ENCODE results near the gene TMEM234. TPM values are rescaled to one million over a fixed set of nuclear protein-coding genes. Genes with fewer than 3 reads are reported as not detected.
"Not testable (repeated sequence)": the region's sequence is repeated elsewhere in the genome, so short reads cannot be mapped to it uniquely, and the experiment has no call there.

The TMEM234 gene
- 5.4 and 6.5 TPM in 2 replicates for total RNA-seq (2014; rRNA removed; shearing (Covaris generic))
- polyA plus RNA-seq (2014; cell fraction: nucleus; rRNA removed), result 20.2 and 20.7 TPM in 2 replicates

DNA sequence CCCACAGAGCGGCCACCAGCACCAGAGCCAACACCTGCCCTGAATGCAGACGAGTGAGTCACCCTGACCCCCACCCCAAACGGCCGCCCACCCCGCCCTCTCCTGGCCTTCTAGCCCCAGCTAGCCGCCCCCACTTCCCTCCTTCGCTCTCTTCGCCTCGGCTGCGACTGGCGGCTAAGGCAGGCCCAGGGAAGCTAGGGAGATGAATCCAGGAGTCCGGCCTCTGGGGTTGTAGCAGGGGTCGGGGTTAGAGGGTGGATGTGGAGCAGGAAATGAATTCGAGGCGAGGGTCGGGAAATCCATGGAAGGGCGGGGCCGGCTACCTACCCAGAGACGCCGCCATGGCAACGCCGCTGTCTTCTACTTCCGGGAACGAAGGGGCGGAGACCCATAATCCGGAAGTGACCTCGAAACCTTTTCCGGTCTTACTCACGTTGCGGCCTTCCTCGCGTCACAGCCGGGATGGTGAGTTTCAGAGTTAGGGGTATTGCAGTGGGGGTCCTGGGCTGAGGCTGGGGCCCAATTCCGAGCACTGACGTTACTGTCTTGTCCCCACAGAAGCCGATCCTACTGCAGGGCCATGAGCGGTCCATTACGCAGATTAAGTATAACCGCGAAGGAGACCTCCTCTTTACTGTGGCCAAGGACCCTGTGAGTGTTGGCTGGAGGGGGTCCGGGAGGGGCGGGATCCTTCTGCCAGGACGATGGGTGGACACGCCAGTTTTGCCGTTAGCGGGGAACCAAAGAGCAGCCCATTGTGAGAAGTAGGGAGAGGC, at the start of gene TMEM234, which contains the start of gene EIF3I:
Gene TMEM234, minus strand, starts transcription at position 374 of the 776 bp plus-strand sequence. Its CDS starts 31 bp downstream, at position 343.
Gene EIF3I, plus strand, starts transcription at position 428 of the 776 bp plus-strand sequence. Its CDS starts 35 bp downstream, at position 463.
- peak; percentile 85 for DNase-seq (ENCODE audit: extremely low read depth, low read depth)

DNA sequence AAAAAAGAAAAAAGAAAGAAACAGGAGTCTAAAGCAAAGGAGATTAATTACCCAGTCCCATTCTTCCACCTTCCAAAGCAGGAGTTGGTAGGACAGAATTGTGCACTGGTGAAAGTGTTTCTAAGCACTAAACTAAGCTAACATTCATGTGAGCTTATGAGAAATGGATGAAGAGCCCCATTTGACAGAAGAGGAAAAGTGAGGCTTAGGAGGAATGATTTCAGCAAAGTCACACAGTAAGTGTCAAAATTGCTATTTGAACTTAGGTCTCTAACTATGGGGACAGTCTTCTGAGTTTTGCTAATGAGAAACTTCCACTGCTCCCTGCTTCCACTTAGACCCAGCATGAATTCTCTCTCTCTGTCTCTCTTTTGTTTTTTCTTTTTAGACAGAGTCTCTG, 47.6 kb upstream of the TMEM234 start:
- DNase-seq (ENCODE audit: extremely low read depth, low read depth), result no peak

DNA sequence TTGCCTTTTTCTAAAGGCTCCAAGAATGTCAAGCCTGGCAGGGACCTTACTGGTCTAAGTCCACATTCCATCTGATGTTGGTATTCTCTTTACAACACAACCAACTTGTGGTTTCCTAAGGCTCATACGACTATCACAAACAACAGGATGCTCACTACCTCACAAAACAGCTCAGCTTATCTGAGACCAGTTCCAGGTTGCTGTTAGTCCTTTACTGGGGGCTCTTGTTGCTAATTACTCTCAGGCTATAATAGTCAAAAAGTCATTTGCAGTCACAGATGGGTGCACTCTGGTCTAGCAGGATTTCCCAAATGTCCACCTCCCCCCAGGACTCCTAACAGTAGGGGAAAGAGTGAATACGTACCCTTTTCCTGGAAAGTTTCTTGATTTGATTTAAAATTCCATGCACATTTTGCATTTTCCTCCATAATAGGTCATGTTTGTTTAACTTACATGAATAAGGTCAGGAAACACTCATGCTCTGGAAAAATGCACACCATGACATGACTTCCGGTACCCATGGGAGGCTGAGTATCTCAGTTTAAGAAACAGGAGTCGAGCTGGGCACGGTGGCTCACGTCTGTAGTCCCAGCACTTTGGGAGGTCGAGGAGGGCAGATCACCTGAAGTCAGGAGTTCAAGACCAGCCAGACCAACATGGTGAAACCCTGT, 44.9 kb upstream of the TMEM234 start:
- DNase-seq (ENCODE audit: extremely low read depth, low read depth), result no peak

DNA sequence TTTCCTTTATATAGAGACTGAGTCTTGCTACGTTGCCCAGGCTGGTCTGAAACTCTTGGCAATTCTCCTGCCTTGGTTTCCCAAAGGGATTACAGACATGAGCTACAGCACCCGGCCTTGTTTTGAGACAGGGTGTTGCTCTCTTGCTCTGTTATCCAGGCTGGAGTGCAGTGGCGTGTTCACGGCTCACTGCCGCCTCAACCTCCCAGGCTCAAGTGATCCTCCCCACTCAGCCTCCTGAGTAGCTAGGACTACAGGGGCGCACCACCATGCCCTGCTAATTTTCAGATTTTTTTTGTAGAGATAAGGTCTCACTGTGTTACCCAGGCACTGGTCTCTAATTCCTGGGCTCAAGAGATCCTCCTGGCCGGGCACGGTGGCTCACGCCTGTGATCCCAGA, 43.7 kb upstream of the TMEM234 start:
- DNase-seq (ENCODE audit: extremely low read depth, low read depth), result no peak

DNA sequence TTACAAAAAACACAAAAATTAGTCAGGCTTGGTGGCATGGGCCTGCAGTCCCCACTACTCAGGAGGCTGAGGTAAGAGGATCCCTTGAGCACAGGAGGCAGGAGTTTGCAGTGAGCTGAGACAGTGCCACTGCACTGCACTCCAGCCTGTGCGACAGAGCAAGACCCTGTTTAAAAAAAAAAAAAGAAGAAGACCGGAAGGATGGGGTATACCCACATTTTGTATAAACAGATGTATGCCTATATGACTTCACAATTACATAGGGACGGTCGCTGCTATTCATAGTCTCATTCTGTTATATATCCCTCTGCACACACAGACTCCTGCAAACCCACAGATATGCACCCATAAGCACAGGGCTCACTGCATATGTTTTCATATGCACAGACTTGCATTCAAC, 41.6 kb upstream of the TMEM234 start:
- no peak for DNase-seq (ENCODE audit: extremely low read depth, low read depth)

DNA sequence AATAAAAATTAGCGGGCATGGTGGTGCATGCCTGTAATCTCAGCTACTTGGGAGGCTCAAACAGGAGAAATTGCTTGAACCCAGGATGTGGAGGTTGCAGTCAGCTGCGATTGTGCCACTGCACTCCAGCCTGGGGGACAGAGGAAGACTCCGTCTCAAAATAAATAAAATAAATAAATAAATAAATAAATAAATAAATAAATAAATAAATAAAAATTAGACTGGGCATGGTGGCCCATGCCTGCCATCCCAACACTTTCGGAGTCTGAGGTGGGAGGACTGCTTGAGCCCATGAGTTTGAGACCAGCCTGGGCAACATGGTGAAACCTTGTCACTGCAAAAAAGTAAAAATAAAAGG, 41.1 kb upstream of the TMEM234 start:
- not testable (repeated sequence) for DNase-seq (ENCODE audit: extremely low read depth, low read depth)

DNA sequence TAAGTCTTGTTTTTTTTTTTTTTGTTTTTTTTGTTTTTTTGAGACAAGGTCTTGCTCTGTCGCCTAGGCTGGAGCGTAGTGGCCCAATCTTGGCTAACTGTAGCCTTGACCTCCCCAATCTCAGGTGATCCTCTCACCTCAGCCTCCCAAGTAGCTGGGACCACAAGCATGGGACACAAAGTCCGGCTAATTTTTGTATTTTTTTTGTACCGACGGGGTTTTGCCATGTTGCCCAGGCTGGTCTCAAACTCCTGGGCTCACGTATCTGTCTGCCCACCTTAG, 35.0 kb upstream of the TMEM234 start:
- no peak for DNase-seq (ENCODE audit: extremely low read depth, low read depth)

DNA sequence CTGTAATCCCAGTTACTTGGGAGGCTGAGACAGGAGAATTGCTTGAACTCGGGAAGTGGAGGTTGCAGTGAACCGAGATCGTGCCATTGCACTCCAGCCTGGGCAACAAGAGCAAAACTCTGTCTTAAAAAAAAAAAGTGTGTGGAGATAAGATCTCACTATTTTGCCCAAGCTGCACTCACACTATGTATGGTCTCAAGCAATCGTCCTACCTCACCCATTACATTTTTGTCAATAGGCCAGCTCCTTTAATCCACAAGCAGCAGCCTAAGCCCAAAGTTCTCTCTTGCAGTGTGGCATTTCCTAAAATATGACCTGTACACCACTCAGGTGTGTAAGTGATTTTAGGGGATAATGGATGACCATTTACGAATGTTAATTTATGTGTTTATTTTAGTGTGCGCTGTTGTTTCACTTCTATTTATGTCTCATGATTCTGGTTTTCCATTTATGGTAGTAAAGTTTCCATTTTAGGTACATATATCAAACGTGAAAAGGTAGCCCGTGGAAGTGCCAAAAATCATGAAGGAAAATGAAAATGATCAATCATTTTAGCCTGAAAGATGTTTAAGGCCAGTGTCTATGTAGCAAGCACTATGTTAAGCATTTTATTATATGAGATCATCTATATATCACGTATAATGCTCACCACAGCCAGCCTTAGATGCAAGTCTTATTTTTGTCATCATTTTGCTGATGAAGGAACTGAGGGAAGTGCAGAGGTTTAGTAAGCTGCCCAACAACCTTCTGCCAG, 34.5 kb upstream of the TMEM234 start:
- DNase-seq (ENCODE audit: extremely low read depth, low read depth), result no peak

DNA sequence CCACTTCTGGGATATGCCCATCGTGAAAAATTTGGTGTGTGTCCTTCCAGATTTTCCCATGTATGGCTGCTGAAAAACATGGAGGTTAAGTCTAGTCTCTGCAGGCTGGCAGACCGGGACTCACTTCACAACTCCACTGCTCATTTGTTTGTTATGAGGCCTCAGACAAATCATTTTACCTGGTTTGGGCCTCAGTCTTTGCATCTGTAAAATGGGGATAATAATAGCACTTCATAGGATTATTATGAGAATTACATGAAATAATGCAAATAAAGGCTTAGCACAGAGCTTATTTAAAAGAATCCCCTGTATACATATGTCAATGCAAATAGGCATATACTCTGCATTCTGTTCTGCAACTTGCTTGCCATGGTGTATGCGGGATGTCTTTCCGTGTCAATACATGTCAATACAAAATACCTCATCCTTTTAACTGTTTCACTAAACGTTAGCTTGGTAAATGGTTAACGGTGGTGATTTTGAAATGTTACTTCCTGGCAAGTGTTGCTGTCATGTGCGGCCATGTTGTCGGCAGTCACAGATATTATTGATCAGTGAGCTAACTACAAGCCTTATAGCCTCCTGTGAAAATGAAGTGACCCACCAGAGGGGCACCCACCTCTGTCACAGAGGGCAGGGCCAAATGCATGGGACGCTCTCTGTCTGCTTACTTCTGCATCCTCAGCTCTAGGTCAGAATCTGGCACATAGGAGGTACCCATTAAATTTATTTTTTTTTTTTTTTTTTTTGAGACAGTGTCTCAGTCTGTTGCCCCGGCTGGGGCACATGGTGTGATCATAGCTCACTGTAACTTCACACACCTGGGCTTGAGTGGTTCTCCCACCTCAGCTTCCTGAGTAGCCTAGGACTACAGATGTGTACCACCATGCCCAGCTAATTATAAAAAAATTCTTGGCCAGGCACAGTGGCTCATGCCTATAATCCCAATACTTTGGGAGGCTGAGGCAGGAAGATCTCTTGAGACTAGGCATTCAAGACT, 33.2 kb upstream of the TMEM234 start:
- no peak for DNase-seq (ENCODE audit: extremely low read depth, low read depth)

DNA sequence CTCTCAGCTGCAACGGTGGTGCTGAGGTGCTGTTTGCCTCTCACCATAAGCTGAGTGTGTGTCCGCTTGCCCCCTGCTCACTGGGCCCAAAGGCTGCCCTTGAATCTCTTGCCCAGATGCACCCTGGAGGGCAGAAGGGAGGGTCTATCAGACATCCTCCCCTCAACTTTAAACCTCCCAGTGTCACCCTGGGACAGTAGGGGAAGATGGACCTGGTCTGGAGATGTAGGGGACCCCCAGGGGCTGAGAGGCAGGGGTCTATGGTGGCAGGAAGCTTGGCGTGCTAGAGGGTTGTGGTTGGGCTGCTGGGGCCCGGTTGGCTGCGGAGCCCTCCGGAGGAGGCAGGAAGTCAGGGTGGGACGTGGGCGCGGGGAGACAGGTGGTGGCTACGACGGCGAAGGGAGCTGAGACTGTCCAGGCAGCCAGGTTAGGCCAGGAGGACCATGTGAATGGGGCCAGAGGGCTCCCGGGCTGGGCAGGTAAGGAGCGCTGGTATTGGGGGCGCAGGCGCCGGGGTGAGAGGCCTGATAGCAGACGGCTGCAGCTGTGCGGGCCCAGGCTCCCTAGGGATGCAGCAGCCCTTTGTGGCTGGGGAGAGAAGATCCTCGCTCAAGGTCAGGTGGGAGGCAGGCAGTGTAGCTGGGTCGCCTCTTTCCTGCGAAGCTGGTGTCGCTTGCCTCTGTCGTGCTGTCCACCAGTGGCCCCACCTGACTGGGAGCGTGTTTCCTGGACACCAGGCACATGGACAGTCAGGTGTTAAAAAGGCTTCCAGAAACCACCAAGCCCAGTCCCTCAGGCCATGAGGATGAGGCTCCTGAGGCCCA, 29.0 kb upstream of the TMEM234 start, which contains the start of gene LCK:
Gene LCK, plus strand, starts transcription at position 373 of the 824 bp plus-strand sequence. CDS start 23,065 bp downstream, outside the sequence.
- no peak for DNase-seq (ENCODE audit: extremely low read depth, low read depth)

DNA sequence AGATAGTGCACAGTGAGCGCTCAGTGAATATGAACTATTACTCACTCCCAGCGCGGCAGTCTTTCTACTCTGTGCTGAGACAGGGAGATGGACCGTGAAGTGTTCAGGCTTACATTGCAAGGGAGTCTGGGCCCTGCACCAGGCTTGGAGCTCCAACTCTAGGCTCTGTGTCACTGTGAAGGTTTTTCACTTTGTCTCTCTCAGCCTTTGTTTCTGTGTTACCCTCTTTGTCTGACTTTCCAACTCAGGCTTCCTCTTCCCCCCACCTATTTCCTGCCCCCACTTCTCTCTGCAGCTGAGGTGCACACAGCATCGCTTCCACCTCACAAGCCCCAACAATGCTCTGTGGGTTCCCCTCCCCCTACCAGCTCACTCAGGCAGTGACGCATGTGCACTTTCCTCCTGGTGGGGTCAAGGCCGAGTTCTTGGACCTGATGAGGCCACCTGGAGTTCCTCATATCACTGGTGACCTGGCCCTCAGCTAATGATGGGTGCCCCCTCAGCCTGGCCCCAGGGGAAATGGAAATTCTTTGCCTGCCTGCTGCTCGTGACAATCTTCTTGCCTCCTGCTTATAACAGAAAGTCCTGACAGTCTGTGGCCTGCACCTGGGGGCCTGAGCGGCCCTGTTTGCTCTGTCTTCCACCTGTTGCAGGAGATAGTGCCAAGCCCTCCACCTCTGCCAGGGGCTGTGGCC, 27.8 kb upstream of the TMEM234 start:
- no peak for DNase-seq (ENCODE audit: extremely low read depth, low read depth)

DNA sequence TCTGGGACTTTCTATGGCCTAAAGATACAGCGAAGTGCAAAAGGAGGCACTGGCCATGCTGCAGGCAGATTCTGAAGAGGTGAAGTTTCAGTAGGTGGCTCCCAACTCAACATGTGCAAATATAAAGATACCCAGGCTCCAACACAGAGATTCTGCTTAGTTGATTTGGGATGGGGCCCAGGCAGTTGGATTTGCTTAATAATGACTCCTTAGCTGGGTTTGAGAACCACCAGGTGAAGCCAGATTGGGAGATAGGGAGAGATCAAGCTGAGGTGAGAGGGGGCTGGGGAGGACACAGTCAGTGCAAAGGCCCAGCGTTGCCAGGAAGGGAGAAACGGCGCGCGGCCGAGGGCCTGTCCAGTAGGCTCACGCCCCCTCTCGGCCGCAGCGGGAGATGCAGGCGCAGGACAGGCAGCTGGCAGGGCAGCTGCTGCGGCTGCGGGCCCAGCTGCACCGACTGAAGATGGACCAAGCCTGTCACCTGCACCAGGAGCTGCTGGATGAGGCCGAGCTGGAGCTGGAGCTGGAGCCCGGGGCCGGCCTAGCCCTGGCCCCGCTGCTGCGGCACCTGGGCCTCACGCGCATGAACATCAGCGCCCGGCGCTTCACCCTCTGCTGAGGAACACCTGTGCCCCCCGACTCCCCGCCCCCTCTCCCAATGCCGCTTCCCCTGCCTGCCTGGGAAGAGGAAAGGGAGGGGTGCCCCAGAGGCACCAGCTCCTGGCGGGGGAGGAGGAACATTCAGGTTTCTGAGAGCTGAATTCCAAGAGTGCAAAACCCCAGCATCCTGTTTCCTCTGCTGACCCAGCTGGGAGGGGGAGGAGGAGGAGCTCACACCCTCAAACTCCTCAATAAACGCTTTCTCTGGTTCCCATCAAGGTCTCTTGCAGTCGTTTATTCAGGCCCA, 26.1 kb upstream of the TMEM234 start:
- peak; percentile 52 for DNase-seq (ENCODE audit: extremely low read depth, low read depth)

DNA sequence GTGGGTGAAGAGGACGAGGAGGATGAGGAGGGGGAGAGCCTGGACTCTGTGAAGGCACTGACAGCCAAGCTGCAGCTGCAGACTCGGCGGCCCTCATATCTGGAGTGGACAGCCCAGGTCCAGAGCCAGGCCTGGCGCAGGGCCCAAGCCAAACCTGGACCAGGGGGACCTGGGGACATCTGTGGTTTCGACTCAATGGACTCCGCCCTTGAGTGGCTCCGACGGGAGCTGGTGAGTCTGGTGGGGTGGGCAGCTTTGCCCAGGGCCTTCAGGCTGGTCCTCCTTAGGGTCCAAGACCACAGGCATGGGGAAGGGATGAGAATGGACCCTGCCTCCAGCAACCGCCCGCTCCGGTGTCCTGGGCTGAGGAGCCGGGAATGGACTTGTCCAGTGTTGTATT, 25.3 kb upstream of the TMEM234 start:
- DNase-seq (ENCODE audit: extremely low read depth, low read depth), result no peak

DNA sequence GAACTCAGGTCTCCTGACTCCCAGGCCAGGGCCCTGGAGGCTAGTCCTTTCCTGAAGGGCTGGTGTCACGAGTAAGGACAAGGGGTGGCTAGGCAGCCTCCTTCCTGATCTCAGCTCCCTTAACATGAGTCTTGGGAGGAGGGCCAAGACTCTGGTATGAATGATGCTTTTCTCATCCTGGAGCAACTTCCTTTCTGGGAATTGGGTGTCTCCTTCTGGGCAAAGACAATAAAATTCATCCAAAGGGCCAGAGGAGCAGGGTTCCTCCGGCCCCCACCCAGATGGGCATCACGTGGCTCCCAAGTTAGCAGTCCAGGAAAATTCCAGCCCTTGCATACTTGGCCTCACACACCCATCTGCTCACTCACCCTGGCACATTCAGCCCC, 24.7 kb upstream of the TMEM234 start, which contains the start of gene FAM167B:
Gene FAM167B, plus strand, starts transcription at position 335 of the 386 bp plus-strand sequence. CDS start 200 bp downstream, outside the sequence.
- DNase-seq (ENCODE audit: extremely low read depth, low read depth), result no peak

DNA sequence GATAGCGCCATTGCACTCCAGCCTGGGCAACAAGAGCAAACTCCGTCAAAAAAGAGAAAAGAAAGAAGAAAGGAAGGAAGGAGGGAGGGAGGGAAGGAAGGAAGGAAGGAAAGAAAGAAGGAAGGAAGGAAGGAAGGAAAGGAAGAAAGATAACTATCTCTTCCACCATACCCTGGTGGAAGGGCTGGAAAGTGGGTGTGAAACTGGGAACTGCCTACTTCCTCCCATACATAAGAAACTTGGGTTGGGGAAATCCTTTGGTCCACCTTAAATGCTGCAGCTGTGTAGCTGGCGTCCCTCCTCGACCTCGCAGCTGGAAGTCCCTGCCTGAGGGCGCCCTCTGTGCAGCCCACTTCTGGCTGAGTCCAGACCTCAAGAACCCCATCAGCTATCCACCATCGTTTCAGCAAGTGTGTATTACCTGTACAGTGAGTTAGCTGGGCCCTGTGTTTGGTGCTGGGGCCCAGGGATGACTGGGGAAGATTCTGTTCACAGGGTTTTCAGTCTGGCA, 20.2 kb upstream of the TMEM234 start:
- DNase-seq (ENCODE audit: extremely low read depth, low read depth), result no peak

DNA sequence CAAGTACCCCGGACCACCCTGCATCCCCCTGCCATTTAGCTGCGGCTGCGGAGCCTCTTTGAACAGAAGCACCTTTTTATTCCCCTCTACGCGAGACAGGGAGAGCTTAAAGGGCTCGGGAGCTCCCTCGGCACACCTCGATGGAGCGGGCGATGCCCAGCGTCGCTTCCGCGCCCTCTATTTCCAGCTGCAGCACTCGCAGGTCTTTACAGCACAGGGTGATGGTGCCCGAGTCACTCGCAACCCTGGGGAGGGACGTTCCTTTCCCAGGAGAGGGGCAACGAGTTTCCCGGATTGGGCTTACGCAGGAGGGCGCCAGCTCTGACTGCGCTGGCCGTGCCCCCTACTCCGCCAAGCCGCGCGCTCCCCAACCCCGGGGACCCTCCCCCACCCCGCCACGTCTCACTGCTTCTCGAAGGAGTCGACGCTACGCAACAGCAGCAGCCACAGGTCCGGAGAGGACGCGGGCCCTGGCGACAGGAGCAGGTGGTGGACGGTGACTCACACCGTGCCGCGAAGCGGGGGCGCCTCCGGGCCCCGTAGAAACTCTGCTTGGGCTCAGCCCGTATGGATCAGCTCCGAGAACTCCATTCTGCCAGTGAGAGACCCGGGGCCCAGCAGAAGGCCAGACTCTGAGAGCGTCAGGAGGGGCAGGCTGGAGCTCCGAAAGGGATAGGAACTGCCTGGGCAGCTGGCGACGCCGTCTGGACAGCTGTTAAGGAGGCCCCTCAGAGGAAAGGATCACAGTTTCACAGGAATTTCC, 19.0 kb upstream of the TMEM234 start:
- DNase-seq (ENCODE audit: extremely low read depth, low read depth), result no peak
